Stimulated activated CD8-positive, alpha-beta memory T cell treated with anti-CD3 and anti-CD28 coated beads, Interleukin-4, amount 100 ng/mL, for 24 hours (primary cell): ENCODE data around the gene TBC1D3E.
"Not testable (repeated sequence)": the region's sequence is repeated elsewhere in the genome, so short reads cannot be mapped to it uniquely, and the experiment has no call there.

ENCODE experiments used
- DNase-seq: peaks from one replicate; pipeline ENCODE4 v3.0.0-alpha.2; 2020; ENCODE audit warnings: low read depth

The TBC1D3E gene

DNA sequence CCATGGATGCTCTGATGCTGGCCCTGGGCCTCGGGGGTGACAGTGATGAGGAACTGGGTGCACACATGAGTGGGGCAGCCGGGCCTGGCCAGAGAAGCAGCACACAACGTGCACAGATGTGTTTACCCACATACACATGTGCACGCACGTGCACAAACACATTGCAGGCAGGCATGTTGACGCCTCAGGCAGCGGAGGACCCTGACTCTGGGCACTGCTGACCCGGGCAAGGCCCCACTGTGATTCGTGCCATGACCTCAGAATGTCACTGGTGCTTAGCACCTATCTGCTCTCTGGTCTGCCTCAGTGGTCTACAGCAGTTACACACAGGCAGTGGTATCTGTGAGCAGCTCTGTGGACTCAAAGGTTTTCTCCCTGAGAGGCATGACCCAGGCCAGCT is at the start of gene TBC1D3E:
TSS of gene TBC1D3E (plus strand) at position 301 of the 400 bp plus-strand sequence. CDS start 1,545 bp downstream, outside the sequence.
- not testable (repeated sequence) for DNase-seq

DNA sequence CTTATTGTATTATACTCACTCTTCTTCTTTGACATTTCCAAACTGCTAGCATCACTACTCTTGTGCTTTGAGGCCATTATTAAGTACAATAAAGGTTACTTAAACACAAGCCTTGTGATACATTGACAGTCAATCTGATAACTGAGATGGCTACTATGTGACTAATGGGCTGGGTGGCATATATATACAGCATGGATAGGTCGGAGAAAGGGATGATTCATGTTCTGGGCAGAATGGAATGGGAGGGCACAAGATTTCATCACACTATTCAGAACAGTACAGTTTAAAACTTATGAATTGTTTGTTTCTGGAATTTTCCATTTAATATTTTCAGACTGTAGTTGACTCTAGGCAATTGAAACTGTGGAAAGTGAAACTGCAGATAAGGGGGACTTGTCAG is 40.4 kb upstream of the TBC1D3E start:
- not testable (repeated sequence) for DNase-seq

DNA sequence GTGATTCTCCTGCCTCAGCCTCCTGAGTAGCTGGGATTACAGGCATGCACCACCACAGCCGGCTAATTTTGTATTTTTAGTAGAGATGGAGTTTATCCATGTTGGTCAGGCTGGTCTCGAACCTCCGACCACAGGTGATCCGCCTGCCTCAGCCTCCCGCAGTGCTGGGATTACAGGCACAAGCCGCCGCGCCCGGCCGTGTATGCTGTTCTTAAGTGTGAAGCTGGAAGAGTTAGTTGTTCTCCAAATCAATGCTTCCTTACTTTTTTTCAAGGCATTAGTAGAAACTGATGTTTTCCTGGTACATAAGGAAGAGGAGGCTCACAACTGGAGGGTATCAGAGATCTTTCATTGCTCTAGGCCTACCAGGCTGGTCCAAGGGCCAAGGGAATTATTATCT is 39.6 kb upstream of the TBC1D3E start:
- DNase-seq: not testable (repeated sequence)

DNA sequence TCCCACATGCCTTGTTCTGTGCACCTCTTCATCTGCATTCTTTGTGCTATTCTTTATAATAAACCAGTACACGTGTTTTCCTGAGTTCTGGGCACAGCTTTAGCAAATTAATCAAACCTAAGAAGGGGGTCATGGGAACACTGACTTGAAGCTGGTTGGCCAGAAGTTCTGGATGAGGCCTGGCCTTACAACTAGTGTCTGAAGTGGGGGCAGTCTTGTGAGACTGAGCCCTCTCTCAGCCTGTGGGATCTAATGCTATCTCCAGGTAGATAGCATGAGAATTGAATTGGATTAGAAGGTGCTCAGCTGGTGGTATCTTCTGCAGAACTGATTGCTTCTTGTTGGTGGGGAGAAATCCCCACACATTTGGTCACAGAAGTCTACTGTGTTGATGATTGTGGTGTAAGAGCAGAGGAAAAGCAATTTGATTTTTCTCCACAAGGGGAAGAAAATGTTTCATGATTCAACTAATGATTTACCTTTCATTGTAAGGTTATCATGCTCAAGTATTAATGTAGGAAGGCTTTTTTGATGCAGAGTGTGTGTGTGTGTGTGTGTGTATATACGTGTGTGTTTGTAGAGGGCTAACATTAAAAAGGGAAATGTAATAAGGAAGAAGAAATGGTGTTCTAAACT is 33.6 kb upstream of the TBC1D3E start:
- not testable (repeated sequence) for DNase-seq

DNA sequence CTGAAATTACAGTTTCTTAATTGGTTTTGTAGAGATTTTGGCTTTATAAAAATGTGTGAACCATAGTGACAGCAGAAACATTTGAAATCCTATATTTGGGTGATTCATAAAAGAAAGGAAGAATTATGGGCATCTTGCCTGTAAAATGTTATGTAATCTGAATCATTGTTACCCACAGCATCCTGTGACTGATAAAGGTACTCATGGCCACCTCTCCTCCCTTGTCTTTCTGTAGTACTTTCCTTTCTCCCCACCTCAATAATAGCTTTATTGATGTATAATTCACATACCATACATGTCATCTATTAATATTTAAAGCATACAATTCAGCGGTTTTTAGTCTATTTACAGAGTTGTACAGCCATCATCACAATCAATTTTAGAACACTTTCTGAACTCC is 28.5 kb upstream of the TBC1D3E start:
- not testable (repeated sequence) for DNase-seq

DNA sequence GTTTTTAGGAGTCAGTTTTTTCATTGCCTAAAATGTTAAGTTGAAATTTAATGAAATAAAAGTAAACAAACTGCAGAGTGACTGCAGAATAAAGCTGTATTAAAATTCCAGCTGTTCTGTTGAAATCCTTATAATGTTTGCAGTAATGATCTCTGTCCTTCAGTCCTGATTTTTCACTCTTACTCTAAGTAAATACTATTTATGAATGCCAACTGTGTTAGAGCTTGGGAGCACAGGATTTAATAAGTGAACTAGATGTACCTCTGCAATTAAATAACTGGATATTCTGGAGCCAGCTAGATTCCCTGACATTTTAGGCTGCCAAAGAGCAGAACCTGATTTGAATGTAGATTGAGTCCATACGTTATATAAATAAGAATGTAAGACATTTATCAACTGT is 7.9 kb upstream of the TBC1D3E start:
- not testable (repeated sequence) for DNase-seq

DNA sequence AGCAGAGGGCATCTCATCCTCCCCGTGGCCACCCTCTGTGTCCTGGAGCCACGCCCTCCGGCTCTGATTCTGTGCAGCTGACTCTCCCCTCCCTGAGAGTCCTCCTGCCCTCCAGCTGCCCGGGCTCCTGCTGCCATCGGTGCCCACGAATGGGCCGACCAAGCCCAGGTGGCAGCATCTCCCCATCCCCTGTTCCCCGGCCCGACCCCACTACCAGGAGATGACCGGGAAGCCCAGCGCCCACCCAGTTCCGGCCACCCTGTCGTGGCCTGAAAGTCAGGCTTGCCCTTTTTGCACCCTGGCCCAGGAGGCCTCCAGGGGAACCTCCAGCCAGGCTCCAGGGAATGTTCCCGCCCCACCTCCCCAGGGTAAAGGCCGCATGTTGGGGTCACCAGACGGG is 7.1 kb downstream of the TBC1D3E start:
- not testable (repeated sequence) for DNase-seq
